ACHN (cell line): ENCODE data around the gene FAM13C.

Experiments
- DNase-seq: peaks from one replicate; pipeline ENCODE4 v3.0.0-alpha.2; 2015
- in situ Hi-C: cut with HindIII; loops from 2 replicates; pipeline ENCODE4 v1.10.0; 2017; ENCODE audit warnings: low sequenced_read_pairs, low pct_ligation_motif_present, low pct_unique_long_range_greater_than_20kb

Gene FAM13C

DNA sequence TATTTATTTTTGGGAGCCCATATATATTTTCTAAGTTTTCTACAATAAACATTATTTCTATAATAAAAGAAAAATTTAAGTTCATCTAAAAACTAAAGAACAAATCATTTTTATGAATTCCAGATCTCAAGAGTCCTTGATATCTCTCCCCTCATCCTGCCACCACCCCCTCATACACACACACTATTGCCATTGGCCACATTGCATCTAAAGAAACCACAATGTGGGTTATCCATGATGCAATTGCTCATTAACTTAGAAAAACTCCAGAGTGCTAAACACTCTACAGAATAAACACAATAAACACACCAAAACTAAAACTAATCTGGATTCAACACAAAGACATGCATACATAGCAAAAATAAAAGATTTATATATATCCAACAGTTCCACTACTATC, 37.8 kb downstream of the FAM13C start:
- no peak for DNase-seq
- in situ Hi-C loops, result no loop called here

DNA sequence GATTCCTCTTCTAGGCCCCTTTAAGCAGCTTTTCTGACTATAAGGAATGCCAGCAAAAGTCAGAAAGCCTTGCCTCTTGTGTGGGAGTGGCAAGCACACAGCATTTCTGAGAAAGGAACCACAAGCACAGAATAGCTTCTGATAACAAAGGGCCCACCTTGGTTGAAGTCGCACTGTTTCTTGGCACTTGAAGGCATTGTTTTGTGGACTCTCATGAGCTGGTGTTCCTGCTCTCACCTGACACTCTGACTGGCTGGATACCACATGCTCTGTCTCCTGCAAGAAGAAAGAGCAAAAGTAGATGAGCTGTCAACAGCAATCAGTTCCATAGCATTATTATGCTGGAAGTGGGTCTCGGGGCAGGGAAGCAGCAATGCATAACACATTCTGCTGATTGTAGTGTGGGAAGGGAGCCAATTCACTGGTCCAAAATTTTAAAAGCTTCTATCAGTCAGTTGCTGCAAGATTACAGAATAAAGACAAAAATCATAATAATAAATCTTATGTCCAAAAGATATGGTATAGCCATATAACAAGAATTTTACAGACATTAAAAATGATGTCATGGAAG, 38.4 kb downstream of the FAM13C start:
- no peak for DNase-seq
- in situ Hi-C loops, result no loop called here

DNA sequence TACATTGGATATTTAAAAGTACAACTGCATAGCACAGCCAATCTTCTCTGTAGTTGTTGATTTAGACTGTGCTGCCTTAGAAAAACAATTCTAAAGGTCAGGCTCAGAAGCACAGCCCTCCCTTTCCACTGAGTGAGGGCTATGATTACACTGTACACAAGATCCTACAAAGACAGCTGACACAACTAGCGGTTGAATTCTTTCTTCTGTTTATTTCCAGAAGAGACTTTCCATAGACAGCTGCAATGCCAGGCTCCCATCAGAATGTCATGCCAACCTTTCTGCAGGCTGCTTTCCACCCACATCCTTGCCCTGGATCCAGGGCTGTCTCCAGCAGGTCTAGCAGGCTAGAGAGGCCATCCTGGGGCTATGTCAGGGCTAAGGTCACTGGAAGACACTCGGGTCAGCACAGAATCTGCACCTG, 39.3 kb downstream of the FAM13C start:
- in situ Hi-C loops, result no loop called here
- DNase-seq, result no peak

DNA sequence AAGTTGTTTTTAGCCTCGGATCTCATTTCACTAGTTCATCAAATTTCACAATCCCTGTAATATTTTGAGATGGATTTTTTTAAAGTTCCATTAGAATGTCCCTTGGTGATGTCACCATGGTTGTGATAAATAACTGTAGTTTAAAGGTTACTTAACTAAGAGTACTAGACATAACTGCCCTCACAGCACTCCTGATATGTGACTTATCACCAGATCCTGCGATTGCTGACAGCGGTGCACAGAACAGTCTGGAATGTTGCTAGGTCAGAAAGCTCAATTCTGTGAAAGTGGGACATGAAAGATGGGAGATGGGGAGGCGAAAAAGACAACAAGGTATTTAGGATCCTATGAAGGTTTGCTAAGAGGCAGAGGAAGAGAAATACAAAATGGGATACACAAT, 40.2 kb downstream of the FAM13C start:
- in situ Hi-C loops, result no loop called here
- no peak for DNase-seq

DNA sequence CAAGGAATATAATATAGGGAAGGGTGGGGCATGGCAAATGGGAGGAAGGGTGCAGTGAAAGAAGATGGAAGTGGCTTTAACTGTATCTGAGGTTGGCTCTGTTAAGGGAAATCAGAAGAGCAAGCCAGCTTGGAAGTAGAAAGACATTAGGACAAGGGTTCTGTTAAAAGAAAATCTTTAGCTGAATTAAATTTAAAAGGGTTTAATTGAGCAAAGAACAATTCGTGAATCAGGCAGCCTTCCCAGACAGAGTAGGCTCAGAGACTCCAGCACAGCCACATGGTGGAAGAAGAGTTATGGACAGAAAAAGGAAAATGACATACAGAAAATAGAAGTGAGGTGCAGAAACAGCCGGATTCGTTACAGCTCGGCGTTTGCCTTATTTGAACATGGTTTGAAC, 42.0 kb downstream of the FAM13C start:
- no peak for DNase-seq
- in situ Hi-C loops, result no loop called here

DNA sequence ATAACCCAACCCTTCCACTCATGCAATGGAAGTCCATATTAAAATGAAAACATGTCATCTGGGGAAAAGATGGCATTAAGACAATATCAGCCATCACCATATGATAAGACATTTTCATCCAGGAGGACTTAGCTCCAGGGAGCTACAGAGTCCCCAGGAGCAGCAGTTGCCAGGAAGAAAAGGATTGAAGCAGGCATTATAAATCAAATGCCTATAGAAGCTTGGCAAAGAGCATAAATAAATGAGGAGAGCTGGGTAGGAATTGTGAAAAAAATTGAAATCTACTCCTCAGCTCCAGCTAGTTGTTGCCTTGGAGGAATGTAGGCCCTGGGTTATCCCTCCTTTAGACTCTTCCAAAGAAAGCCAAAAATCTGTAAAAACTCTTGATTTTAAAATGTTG, 42.5 kb downstream of the FAM13C start:
- in situ Hi-C loops, result no loop called here
- DNase-seq, result no peak

DNA sequence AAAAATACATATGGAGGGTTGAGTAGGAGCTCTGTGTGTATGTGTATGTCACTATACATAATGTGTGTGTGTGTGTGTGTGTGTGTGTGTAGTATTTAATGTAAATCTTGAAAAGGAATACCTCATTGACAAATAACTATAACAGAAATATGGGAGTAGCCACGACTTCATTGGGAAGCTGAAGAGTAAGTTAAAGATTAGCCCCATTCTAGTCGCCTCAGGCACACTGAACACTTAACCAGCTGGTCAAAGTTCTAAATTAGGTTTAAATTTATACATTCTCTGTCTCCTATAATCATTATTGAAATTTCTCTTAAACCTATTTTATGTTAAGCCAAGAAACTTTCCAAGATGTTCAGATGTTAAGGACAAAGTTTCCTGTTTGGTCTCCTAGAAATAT, 45.3 kb downstream of the FAM13C start:
- in situ Hi-C loops, result no loop called here
- DNase-seq, result no peak

DNA sequence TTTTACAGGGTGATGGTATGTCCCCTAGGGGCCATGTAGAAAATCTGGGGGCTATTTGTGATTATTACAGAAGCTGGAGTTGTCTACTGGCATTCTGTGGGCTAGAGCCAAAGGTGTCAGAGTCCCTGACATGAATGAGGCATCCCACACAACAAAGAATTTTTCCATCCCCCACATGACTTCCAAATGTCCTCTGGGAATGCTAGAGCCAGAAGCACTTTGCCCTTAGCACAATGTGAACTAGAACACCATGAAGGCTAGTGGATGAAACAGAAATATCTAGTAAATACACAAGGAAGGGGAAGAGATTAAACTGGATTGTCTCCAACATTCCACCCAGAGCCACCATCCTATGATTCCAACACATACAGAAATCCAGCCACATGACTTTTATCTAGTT, 46.9 kb downstream of the FAM13C start:
- DNase-seq, result no peak
- in situ Hi-C loops, result no loop called here

DNA sequence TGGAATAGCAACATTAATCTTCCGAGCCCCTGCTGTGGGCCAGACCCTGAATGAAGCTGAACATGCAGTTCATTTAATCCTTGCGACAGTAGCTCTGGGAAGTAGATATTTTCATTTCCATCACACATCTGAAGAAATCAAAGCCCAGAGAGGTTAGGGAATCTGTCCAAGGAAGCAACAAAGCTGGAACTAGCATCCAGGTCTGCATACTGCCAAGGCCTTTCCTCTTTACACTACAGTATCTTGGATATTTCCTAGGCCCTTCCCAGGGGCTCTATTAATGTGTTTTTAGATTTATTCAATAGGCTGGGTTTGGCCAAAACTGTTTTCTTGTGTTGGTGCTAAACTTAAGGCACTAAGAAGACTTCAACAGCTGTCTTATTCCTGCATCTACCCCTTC, 48.1 kb downstream of the FAM13C start:
- in situ Hi-C loops, result no loop called here
- no peak for DNase-seq

DNA sequence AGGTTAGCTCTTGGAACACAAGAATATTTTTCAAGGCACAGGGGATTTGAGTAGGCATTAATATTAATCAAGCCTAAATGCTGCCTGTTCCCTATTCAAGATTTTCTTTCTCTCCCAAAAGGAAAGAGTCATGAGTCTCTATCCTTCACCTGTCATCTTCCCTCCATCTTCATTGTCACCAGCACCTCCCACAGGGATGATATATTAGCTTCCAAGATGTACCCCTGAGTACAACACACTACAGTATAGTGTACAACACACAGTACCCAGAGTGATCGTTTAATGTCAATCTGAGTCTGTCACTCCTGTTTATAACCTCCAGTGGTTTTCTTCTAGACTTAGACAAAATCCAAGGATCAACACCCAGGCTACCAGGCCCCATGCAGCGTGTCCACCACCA, 50.1 kb downstream of the FAM13C start:
- in situ Hi-C loops, result no loop called here
- DNase-seq, result no peak

DNA sequence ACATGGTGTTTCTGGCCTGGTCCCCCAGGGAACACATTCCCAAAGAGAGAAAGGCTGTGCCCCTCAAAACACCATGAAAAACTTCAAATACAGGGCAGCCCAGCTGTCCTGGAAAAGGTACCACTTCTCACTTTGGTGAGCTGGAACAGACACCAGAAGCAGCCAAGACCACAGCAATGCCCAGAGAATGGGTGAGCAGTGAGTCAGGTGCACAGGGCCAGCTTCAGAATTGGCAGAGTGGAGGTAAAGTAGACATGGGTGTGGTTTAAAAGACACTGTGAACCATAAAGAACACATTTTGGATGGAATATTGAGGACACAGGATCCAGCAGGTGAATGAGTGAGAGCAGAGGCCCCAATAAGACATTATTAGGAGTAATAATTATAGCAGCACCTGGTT, 51.3 kb downstream of the FAM13C start:
- in situ Hi-C loops, result no loop called here
- no peak for DNase-seq

DNA sequence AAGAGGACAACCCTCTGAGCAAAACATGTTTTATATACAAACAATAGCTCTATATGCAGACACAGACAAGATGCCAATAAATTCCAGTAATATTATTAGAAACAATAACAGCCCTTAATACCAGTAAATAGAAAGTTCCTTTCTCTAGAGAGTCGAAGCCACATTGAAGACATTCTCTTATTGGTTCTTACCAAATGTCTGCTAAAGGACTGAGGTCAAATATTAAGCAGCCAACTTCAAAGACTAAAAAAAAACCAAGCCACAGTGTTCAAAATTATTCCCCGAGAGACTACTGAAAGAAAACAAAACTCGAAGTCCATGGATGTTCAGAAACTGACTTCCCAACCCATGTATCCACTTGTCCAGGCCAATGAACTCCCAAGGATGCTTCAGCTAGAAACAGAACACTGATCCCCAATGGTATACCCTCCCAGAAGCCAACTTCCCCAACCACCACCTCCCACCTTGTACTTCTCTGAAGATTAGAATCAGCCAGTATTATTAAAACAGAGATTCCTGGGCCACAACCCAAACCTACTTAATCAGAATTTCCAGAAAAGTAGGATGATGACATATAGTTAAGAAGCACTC, 51.9 kb downstream of the FAM13C start:
- in situ Hi-C loops, result no loop called here
- no peak for DNase-seq

DNA sequence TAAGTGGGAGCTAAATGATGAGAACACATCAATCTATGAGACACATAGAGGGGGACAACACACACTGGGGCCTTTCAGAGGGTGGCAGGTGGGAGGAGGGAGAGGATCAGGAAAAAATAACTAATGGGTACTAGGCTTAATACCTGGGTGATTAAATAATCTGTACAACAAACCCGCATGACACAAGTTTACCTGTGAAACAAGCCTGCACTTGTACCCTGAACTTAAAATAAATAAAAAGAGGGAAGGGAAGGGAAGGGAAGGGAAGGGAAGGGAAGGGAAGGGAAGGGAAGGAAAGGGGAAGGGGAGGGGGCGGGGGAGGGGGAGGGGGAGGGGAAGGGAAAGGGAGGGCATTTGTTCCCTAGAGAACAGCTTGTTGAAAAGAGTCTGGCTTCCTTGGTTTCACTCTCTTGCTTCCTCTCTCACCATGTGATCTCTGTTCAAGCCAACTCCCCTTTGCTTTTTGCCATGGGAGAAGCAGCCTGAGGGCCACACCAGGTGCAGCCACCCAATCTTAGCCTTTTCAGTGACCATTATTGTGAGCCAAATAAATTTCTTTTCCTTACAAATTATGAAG, 57.7 kb downstream of the FAM13C start:
- in situ Hi-C loops, result no loop called here

DNA sequence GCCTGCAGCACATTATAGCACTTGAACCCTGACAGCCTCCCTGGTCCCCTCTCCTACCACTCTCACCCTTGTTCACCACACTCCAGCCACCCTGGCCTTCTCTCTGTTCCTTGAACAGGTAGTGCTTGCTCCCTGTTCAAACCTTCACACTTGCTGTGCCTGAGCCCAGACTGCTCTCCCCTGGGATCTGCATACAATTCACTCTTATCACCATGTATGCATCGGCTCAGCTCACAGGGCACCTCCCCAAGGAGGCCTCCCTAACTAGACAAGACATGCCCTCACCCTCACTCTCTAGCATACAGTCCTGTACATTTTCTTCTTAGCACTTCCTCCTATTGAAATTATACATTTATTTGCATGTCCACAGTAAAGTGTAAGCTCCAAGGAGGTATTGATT, 59.3 kb downstream of the FAM13C start:
- in situ Hi-C loops, result no loop called here

More for the DNA sequence above, 57.7 kb downstream of the FAM13C start:
- DNase-seq, result no peak

DNA sequence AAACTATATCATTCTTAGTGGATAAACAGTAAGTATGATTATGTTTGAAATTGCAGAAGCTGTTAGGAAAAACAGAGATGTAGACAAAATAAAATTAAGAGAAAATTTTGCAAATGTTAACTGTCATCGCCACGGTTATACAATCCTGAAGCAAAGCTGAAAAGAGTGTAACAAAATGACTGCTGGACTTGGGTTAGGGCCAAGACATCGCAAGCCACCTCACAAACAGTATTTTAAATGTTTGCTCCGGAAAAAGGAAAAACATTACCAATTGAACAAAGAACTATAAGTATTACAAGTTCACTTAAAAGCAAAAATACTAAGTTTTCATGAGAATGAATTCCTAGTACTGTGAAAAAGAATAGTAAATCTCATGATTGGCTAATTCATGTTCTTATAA, 60.0 kb downstream of the FAM13C start:
- DNase-seq, result no peak
- in situ Hi-C loops, result no loop called here

More for the DNA sequence above, 59.3 kb downstream of the FAM13C start:
- DNase-seq, result no peak

DNA sequence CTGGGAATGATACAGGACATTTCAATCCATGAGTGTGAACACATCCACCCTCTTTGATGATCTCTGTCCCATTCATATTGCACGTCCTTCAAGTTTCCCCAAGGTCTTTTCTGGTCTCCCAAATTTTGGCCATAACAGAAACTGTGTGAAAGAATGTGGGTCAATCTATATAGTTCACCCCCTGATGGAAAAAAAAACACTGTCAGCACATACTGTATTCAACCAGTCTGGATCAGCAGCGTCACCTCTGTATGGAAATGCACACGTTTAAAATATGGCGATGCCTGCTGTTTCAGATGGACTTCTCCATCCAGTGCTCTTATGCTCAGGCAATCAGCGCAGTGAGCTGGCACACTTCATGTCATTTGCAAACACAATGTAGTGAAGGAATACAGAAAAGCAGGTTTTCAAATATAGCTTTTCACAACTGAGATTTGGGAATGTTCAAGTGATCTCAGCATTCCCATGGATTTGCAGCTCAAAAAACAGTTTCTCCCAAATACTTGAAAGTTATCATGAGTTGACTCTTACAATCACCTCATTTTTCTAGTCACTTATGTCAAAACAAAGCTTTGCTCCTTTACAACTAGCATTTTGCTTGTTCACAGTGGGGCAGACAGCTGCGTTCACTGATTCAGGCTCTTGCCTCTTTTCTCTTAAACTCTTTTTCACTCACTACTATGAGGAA, 61.1 kb downstream of the FAM13C start:
- in situ Hi-C loops, result no loop called here
- no peak for DNase-seq

DNA sequence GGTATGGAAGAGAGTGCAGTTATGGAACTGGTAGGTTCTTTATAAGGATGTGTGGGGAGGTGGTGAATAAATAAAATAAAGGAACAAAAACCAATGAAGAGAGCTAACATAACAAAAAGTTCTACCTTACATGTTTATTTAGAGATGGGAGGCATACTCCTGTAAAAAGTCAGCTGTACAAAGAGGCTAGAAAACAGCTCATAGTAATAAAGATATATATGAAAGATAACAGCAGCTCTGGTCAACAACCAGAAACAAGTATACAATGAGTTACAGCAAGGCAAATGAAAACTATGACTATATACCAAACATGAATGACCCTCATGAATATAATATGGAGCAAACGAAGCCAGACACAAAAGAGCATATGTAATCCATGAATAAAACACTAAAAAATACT, 62.0 kb downstream of the FAM13C start:
- in situ Hi-C loops, result no loop called here
- DNase-seq, result no peak

DNA sequence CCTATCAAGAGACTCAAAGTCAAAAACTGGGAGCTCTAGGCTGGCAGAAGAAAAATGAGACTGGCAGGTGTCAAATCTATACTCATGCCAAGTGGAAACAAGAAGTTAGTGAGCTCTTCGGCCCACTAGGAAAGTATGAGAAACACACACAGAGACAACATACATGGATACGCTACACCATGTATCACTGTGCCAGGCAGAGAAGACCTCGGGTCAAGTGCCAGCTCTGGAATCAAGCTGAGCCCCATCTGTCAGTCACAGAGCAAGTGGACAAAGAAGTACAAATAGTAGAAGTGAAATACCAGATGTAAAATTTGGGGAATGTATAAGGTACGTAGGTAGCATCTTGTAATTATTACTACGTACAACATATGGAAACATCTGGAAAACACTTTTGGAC, 62.4 kb downstream of the FAM13C start:
- in situ Hi-C loops, result no loop called here
- DNase-seq, result no peak

DNA sequence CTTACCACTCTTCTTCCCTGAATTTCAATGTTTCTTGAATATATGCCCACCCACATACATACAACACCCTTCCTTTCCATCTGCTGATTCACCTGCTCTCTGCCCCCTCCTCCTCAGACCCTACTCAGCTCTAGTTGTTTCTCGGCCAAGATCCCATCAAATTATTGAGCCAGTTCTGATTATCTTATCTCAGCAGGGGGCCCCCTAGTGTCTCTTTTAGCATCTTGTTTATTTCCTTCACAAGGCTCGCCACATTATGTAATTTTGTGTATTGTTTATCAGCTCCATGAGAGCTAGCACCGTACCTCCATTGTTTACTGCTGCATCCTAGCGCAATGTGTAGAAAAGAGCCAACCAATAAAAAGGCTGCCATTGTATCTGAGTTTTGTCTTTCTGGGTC, 71.9 kb downstream of the FAM13C start:
- no peak for DNase-seq
- in situ Hi-C loops, result no loop called here

DNA sequence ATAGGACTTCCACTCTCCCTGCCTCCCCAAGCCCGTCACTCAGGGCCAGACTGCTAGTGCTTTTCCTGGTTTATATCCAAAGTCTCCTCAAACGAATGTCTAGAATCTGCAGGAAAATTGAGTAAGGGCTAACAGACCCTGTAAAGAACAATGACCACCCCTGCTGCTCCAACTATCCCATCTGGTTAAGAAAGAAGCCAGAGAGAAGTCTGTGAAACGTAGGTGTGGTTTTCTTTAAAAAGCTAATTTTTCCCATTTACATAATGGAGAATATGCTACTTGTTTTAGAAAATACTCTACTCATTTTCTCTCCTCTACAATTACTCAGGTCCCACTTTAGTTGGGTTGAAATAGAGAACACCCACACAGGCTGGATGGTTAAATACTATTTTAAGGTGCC, 72.5 kb downstream of the FAM13C start:
- in situ Hi-C loops, result no loop called here
- DNase-seq, result no peak
